NOMO-1 treated with dmso at 0.1 percent for 144 hours (cell line): ENCODE results near the gene LRRC7.

Source experiments
- DNase-seq: peaks from one replicate; lab custom pipeline; 2025; ENCODE audit not compliant: unreplicated experiment; lab: John Stamatoyannopoulos, UW

LRRC7 gene

DNA sequence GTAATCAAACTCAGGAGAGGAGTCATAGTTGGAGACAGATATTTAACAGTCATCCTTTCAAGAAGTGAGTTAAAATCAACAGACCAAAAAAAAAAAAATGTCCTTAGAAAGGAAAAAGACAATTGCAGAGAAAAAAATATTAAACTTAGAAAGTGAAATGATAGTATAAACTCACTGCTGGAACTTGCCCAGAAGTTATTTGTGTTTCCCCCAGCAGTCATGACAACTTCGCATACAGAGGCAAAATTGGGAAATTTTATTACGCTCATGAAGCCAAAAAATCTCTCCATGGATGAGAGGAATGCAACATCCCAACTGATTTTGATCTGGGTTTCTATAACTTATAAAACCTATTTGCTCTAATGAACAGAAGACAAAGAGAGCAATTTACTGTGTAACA, 198.2 kb downstream of the LRRC7 start:
- no peak for DNase-seq

DNA sequence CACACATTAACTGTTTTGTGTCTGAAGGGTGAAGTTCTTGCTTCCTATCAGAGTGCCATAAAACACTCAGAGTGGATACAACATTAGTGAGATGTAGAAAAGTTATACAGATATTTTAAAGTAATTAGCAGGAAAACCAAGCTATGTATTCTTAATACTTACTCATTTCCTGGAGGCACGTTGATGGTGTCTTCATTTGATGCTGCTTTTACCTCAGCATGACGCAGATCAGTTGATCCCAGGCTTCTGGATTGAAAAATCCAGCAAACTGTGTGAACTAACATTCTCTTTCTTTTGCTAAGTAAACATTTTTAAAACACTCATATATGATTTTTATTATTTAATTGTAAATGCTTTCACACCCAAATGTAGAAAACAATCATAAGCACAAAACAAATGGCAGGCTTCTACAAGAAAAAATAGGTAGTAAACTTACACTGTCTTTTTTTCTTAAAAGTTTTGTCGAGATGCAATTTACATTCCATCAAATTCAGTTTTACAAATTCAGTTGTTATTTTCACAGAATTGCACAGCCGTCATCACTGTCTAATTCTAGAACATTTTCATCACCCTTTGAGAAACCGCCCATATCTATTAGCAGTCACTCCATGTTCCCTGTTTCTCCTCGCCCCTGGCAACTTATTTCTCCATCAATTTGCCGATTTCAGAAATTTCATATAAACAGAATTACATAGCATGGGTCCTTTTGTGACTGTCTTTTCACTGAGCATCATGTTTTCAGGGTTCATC, 198.9 kb downstream of the LRRC7 start:
- no peak for DNase-seq

DNA sequence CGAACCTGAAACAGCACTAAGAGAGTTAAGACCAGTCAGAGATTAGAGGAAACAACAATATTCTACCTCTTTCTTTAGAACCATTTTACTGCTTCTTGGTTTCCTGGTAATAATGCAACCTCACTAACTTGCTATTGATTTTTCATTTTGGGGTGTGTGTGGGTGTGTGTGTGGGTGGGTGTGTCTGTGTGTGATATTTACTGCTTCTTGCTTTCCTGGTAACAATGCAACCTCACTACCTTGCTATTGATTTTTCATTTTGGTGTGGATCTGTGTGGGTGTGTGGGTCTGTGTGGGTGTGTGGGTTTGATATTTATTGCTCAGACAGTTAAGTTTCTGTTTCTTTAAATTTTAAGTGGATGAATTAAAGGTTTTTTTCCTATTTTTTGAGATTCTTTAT, 208.8 kb downstream of the LRRC7 start:
- DNase-seq, result no peak

DNA sequence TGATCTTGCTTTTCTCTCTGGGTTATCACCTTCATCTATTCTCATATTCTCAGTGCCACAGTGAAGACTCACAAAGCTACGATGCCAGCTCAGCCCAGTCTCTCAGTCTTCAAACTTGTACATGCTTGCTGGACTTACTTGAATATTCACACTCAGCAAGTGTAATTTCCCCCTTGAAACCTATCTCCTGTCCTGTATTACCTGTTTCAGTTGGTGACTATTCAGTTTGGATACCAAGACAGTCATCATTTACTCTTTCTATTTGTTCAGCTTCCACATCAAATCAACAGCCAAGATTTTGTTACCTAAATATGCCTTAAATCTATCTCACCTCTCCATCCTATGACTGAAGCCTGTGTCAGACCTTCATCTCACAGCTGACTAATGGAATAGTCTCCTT, 209.7 kb downstream of the LRRC7 start:
- no peak for DNase-seq

DNA sequence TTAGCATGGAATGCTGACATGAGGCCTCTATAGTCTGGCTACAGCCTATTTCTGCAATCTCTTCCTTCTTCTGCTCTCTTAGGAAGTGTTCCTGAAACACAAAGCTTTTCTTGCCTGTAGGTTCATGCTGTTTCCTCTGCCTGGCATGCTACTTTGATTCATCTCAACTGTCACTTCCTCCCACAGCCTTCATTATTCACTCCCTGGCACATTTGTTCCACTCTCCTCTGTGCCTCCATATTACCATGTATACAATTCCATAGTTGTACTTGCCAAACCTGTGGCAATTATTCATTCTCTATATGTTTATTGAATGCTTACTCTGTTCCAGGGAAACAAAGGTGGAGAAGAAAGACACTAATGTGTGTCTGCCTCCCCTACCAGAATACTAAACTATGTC, 210.2 kb downstream of the LRRC7 start:
- DNase-seq, result no peak

DNA sequence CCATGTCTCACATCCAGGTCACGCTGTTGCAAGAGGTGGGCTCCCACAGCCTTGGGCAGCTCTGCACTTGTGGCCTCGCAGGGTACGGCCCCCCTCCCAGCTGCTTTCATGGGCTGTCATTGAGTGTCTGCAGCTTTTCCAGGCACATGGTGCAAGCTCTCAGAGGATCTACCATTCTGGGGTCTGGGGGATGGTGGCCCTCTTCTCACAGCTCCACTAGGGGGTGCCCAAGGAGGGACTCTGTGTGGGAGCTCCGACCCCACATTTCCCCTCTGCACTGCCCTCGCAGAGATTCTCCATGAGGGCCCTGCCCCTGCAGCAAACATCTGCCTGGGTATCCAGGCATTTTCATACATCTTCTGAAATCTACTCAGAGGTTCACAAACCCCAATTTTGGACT, 219.4 kb downstream of the LRRC7 start:
- DNase-seq, result no peak

DNA sequence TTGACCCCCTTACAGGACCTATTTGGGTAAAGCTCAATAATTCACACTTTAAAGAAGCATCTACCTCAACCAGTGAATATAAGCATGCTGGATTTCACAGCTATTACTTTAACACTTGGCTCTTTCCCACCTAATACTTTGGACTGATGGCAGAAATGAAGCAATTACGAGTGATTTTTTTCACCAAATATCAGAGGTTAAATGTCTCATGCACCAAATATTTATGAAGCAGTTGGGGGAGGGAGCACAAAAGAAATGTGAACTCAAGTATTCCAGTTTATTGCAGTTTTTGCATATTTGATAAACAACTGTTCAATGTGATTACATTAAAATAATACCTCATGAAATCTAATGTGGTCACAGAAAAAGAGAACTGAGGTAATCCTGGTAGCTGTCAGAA, 223.6 kb downstream of the LRRC7 start:
- DNase-seq, result no peak

DNA sequence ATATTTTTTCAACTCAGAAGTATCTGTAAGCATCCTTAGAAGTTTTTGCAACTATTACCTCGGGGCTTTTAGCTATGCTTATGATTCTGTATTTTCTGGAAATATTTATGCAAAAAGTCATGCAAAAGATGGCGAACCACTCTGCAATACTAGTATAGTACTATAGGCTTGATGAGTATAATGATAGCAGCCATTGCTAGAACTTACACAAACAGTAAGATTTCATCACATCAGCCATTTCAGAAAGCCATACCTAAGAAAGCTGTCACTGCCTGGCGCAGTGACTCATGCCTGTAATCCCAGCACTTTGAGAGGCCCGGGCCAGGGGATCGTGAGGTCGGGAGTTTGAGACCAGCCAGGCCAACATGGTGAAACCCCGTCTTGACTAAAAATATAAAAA, 227.1 kb downstream of the LRRC7 start:
- DNase-seq, result no peak

DNA sequence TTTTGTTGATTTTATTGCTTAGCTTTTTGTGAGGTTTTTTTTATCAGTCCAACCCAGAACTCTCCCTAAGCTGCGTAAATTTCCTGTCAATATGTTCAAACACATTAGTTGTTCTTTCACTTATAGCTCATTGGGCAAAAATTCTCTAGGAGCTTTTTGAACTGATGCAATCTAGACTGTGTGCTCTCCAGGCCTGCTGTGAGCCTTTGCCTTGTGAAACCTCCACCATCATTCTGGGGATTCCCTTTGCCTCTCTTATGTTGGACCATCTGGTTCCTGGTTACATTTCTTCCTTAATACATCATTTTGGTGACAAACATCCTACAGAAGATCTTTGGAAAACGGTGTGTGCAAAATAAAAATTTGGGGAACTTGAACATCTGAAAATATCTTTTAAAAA, 247.2 kb downstream of the LRRC7 start:
- DNase-seq, result no peak

DNA sequence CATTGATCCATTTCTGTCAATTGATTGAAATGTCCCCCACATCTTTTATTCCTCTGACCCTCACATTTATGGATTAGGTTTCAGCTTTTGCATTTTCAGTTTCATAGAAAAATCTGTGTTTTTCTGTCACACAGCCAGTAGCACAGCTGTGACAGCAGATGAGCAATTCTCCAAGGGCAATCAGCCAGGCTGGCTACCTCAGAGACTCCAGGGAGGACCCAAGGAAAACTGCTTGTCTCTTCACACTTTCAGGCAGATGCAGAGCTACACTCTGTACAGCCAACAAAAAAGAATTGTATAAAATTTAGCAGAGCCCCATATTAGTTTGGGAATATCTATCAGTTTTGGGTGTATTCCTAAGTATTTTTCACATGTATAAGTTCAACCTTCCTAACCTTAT, 257.2 kb downstream of the LRRC7 start:
- no peak for DNase-seq

DNA sequence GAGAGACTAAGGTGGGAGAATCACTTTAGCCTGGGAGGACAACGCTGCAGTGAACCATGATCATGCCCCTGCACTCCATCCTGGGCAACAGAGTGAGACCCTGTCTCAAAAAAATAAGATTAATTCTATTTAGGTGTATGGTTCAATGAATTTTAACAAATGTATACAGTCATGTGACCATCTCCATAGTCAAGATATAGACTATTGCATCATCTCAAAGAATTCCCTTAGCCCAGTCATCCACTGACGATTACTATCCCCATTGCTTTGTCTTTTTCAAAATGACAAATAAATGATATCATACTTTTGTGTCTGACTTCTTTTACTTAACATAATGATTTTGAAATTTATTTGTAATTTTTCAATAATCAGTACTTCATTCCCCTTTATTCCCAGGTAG, 260.0 kb downstream of the LRRC7 start:
- DNase-seq, result no peak

DNA sequence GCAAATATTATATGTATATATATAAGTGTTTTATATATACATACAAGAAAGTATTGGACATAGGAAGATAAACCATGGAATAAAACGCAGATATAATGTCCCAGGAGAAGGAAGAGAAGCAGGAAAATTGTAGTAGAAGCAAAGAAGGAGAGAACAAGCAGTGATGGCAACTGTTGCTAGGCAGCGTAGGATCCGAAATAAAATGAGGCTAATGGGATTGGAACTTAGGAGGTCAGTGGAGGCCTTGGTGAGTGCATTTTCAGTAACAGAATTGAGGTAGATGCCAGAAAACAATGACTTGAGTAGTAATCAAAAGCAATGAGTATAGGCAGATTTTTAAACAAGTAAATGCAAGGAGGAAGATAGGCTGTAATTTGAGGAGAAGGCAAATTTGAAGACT, 265.8 kb downstream of the LRRC7 start:
- DNase-seq, result no peak

DNA sequence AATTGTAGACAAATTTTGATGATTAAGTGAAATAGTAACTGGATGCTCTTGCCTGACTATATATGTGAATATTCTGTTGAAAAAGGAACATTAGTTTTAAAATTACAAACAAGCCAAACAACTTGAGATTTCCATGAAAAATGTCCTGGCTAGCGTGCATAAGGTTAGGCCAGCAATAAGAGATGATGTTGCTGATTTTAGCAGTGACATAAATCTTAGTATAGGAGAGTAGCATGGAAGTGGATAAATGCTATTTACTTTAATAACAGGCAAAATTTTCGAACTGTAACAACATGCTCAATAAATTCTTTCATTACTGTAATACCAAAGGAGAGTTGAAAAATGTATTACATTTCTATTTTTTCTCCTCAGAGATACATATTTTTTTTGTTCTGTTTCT, 266.6 kb downstream of the LRRC7 start:
- no peak for DNase-seq

DNA sequence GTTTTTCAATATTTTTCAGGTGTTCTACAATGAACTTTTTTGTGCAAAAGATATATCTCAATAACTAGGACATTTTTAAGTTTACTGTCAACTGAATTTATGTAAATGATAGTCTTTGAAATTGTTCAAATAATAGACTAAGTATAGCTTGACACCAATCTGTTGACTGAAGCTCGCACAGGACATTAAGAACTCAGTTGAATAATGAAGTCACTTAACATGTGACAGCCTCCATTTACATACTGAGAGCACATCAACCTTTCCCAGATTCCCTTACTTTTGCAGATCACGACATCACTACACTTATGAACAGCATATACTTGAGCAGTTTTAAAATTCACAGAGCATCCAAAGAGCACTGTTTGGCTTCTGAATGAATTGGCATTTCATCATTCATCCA, 268.2 kb downstream of the LRRC7 start:
- no peak for DNase-seq

DNA sequence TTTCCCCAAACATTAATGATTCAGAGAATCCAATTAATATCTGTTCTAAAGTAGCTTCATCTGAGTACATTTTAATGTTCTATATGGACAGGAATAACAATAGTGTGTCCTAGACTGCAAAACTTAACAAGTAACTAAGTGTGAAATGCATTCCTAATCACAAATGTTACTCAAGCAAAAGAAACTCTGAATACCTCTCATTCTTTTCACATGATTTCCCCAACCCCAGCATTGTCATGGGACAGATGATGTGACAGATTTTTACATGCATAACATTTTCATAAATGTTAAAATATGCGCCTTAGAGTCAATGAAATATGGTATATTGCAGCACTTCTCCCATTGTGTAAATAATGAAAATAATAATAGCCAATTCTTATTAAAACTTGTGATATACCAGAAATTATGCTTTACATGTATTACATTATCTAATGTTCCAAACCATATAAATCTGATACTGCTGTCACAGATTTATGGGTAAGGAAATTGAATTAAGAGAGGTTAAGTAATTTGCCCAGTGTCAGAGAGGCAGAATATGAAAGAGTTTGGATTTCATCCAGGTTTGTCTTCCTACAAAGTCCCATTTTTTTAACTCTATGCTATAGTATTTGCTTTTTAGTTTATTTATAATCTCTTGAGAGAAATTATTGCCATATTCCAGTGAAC, 269.4 kb downstream of the LRRC7 start:
- no peak for DNase-seq

DNA sequence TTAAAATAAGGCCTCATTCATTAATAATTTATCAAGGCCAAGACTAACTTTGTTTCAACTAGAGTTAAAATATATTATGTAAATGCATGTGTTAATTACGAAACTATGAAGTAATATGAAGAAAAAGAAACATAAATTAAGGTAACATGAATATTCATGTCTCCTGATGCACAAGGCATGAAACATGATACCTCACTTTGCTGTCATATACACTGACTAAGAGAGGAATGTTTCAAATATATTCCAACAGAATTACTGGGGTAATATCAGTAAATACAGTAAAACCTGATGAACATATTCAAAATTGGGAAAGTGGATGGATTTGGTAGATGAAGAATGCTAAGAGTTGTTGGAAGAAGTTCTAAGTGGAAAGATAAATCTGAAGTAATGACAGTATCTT, 274.6 kb downstream of the LRRC7 start:
- no peak for DNase-seq

DNA sequence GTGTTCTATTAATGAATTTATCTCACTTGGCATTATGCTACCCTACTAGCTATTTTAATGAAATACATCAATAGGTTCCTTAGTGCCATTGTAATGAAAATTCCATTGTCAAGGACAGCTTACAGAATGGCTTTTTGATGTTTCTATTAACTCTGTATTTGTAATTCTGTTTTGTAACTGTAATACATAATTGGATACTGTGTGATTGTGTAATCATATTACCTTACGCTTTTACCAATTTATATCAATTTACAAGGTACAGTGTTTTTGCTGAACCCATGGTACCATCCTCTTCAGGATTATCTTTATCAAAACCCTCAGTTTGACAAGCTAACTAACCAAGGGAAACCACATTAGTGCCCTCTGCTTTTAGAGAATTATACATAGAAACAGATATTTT, 277.9 kb downstream of the LRRC7 start:
- no peak for DNase-seq

DNA sequence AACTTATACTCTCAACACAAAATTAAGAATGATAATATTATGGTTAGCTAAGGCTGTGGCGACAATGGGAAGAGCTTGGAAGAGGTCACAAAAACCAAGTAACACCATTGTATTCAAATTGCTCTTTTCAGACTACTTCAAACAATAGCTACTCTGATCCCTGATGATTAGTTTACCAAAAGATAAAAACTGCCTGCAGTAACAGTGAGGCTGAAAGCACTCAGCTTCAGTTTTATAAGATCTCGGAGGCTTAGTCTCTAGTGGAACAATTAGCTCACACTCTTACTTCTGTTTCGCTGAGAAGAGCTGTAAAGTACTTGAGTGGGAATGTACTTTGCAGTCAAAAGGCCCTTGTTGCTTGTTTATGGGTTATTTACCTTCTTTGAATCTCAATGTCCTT, 278.5 kb downstream of the LRRC7 start:
- no peak for DNase-seq

DNA sequence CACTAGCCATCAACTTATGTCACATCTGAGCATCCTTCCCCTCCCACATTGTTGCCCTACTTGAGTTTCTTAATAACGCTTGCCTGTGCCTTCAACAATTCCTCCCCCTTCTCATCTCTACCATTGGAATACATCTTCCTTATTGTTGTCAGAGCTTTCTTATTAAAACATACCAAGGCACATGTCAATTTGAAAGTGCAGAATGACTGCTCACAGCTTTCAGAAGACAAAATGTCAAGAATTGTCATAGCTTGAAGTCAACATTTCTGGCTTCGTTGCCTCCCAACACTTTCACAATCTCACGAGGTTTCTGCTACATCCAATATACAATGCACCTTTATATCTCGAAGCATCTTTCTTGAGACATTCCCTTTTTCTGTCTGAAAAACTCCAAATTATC, 279.9 kb downstream of the LRRC7 start:
- DNase-seq, result no peak

DNA sequence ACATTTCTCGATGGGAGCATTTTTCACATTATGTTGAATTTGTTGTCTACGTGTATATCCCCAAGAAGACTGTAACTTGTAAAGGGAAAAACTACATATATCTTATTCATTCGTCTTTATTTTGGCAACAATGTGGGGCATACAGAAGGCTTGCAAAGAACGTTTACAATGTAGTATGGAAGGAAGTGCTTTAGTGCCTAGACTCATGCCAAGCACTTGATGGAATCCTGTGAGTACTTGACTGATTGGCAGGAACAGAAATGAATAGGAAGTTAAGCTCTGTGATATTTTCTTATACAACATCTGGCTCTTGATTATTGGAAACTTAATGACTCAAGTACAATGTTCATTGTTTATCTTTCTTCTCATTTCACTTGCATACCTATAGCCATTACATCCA, 284.4 kb downstream of the LRRC7 start:
- no peak for DNase-seq

DNA sequence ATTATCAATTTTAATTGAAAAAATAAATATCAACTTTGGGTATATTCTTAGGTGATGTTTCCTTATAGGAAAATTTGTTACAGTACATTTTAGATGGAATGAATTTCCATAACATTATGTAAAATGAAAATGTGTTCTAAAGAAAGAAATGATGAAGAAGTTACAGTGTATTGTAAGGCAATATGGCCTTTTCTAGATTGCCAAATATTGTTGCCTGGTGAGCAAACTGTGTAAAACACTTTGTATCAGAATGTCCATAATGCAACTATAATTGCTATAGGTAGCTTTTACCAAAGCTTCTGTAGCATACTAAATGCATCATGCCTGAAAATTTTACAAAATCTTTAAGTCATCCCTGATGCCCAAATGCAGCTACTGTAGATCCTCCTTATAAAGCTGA, 285.0 kb downstream of the LRRC7 start:
- DNase-seq, result no peak

DNA sequence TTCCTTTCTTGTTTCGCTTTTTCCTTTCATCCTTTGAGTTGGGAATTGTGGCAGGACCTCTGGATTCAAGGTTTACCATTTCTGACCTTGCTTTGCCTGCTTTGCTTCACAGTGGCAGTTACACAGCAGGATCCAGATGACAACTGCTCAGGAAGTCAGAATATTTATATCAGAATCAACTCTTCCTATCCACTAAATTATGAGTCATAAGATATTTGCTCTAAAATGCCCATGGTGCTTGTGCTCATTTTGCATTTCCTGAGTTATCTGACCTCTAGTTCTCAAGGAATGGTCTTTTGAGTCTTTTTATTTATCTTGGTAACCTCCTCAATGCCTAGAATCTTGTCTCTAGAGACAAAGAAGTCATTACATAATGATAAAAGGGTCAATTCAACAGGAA, 290.8 kb downstream of the LRRC7 start:
- no peak for DNase-seq

DNA sequence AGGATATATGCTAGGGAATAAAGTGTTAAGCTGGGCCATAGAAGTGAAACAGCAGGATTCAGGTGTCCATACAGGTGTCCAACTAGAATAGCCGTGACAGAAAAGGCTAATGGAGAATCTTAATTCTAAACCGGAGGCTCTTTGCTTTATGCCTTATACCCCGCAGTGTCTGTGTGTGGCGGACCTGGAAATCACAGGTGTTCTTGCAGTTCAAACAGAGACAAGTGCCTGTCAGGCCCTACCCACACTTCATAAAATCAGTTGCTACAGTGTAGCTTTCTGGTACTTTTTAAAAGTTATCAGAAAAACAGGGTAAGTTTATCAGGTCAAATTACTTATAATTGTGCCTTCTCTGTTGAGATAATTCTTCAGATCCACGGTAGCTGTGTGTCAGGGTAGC, 293.9 kb downstream of the LRRC7 start:
- DNase-seq, result no peak
